Heart right ventricle (tissue), 16 donors: ENCODE data around the gene RNF43. TPM values are rescaled to one million over a fixed set of nuclear protein-coding genes. Genes with fewer than 3 reads are reported as not detected.

Source experiments
- ATAC-seq, 8 donors: fragments of 200-7000 bp; cut with Tn5 transposase; one replicate each; pipeline ENCODE4 v1.9.1; 2020; ENCODE audit warnings: mild to moderate bottlenecking in 8 of 8, moderate library complexity in 8 of 8, moderate number of reproducible peaks in 1 of 8
- DNase-seq, 2 donors: peaks; one replicate each; pipeline ENCODE4 v3.0.0-alpha.2; 2020
- H3K27ac ChIP-seq, 10 donors: fragments of 200-600 bp; sonication (generic) in 2 of 10; one replicate each; pipeline versions ENCODE4 v1.5.0 to v1.8.0; 2020 to 2022; ENCODE audit warnings: mild to moderate bottlenecking in 3 of 10
- H3K27me3 ChIP-seq, 7 donors: fragments of 200-600 bp; one replicate each; pipeline ENCODE4 v1.8.0; 2021 to 2022; ENCODE audit warnings: mild to moderate bottlenecking in 2 of 7
- H3K36me3 ChIP-seq, 9 donors: fragments of 200-600 bp; sonication (generic) in 1 of 9; one replicate each; pipeline versions ENCODE4 v1.5.0 to v1.8.0; 2020 to 2022; ENCODE audit warnings: mild to moderate bottlenecking in 2 of 9
- H3K4me1 ChIP-seq, 9 donors: fragments of 200-600 bp; sonication (generic) in 1 of 9; one replicate each; pipeline versions ENCODE4 v1.5.0 to v1.8.0; 2020 to 2022; ENCODE audit warnings: mild to moderate bottlenecking in 4 of 9
- H3K4me3 ChIP-seq, 10 donors: fragments of 200-600 bp; sonication (generic) in 2 of 10; one replicate each; pipeline versions ENCODE4 v1.5.0 to v1.8.0; 2020 to 2022; ENCODE audit warnings: mild to moderate bottlenecking in 7 of 10, moderate library complexity in 2 of 10
- H3K9me3 ChIP-seq, 11 donors: fragments of 200-600 bp in 10 of 11; sonication (generic) in 2 of 11; one replicate each; pipeline versions ENCODE4 v1.5.0 to v1.8.0; 2013 to 2022; ENCODE audit warnings: mild to moderate bottlenecking in 2 of 11, control low read depth in 1 of 11, moderate library complexity in 1 of 11
- CTCF ChIP-seq, 9 donors: fragments of 200-600 bp; sonication (generic) in 2 of 9; IDR thresholded peaks; one replicate each; pipeline versions ENCODE4 v1.5.0 to v1.8.0; 2021 to 2022; ENCODE audit warnings: antibody characterized with exemption in 9 of 9, mild to moderate bottlenecking in 5 of 9, moderate library complexity in 1 of 9
- WGBS, 2 donors: extraction: QIAGEN DNeasy Blood & Tissue Kit; methylation state at CpG; one replicate each; pipeline ENCODE4 v1.1.7; 2013; ENCODE audit warnings: inconsistent platforms in 1 of 2; 5-methylcytosine and 5-hydroxymethylcytosine counted together
- intact Hi-C, 10 donors: fragments of 100-400 bp; cut with DNase I; formaldehyde crosslinking; loops; one replicate each; pipeline versions ENCODE4 v1.11.1 to v1.14.2; 2022
- polyA plus RNA-seq, 2 donors: library from polyadenylated mRNA; stranded (reverse); fragments of 200-250 nt; gene quantifications; one replicate each; pipeline ENCODE4 v1.2.3, GENCODE V29; 2013
- total RNA-seq, 10 donors: library from RNA; stranded (reverse); fragmentation: NEBNext Ultra II Directional in 3 of 10; extraction: Animal tissue kit (Norgen Biotek cat#: 25700) in 3 of 10; gene quantifications; one replicate each; pipeline versions ENCODE4 v1.2.1 to v1.2.4, GENCODE V29; 2021 to 2023
- donor health status: Arrhythmogenic right ventricular cardiomyopathy.
- donor health status: ischemic (EF 13 %, LVEDD 7.1; RV severe dilation, severe dysfunction).
- donor health status: healthy with polysubstance abuse.
- donor health status: DM: no; HTN: yes; CAD: no.
- donor health status: DM: no; HTN: no; CAD: no.
- donor health status: ischemic (EF 25% LVEDD 6.9; RV normal size, moderate dysfunction).
- donor health status: ischemic (EF 25% LVEDD 5.7; RV mildly dilated, moderate dysfunction).
- donor health status: healthy.
- donor health status: DM: yes; HTN: yes; CAD: no.
- donor health status: Ischemic cardiomyopathy.
- donor health status: ischemic (EF 35%, LVEDD 5.7; RV mildly dilated, moderate dysfunction).
- donor health status: nonischemic (EF 11% LVEDD 7.7; RV severe dilation, severe dysfunction).
- donor health status: DM: yes; HTN: yes; CAD: no.
- donor health status: PGD.
- donor health status: ischemic (EF 29% LVEDD 5.4; RV normal size, mild dysfunction).
- donor health status: nonischemic (EF 23%, LVEDD 6.1; RV moderate dilation, normal function).

Gene RNF43
- total and polyA plus RNA-seq, 12 donors, result 0.86 to 6.1 (median 3.6) TPM

- Histone ChIP-seq H3K27ac (no peak overlapping the region), H3K36me3 (no peaks in the 10 kb centered on the region), H3K4me1 (peaks cover 0 to 14% (median 0%) of the 10 kb centered on the region in 9 donors), H3K27me3 (peaks cover 0 to 52% (median 0%) of the 10 kb centered on the region in 7 donors), H3K9me3 (no peaks in the 10 kb centered on the region), H3K4me3 (no peak overlapping the region)
- ATAC-seq, result no peak
- TF ChIP-seq CTCF (IDR thresholded peaks at IDR 0.05), result no peak
- 79 to 86% methylated on average over 3 of the region's 3 CpGs for WGBS, 2 donors
- DNase-seq, result no peak
- intact Hi-C loops, result no loop called here
Observed at GRCh38 chr17:58386708-58387107, 30.6 kb downstream of the RNF43 start.

GRCh38 chr17:58385359-58385899 lies 31.9 kb downstream of the RNF43 start:
- DNase-seq (no peak), ATAC-seq (no peak)
- Histone ChIP-seq H3K4me1 (peaks cover 0 to 14% (median 0%) of the 10 kb centered on the region in 9 donors), H3K36me3 (no peaks in the 10 kb centered on the region), H3K9me3 (no peaks in the 10 kb centered on the region), H3K27ac (no peak overlapping the region), H3K4me3 (no peak overlapping the region), H3K27me3 (peaks cover 0 to 41% (median 0%) of the 10 kb centered on the region in 7 donors)
- WGBS, 2 donors, result 58 to 62% methylated on average over 4 of the region's 4 CpGs
- TF ChIP-seq CTCF (IDR thresholded peaks at IDR 0.05), result no peak
- intact Hi-C loops, result no loop called here

GRCh38 chr17:58384897-58385296 lies 32.4 kb downstream of the RNF43 start:
- TF ChIP-seq CTCF (IDR thresholded peaks at IDR 0.05), result no peak
- 83 to 84% methylated on average over 3 of the region's 3 CpGs for WGBS, 2 donors
- no peak overlapping the region for H3K4me3 ChIP-seq
- H3K27me3 ChIP-seq, result peaks cover 0 to 41% (median 0%) of the 10 kb centered on the region in 7 donors
- DNase-seq (no peak), ATAC-seq (no peak)
- no peak overlapping the region for H3K27ac ChIP-seq
- intact Hi-C loops, result no loop called here
- no peaks in the 10 kb centered on the region for H3K9me3 ChIP-seq
- H3K4me1 ChIP-seq, result peaks cover 0 to 14% (median 0%) of the 10 kb centered on the region in 9 donors
- no peaks in the 10 kb centered on the region for H3K36me3 ChIP-seq

GRCh38 chr17:58383892-58384462 lies 33.4 kb downstream of the RNF43 start:
- Histone ChIP-seq H3K4me1 (peaks cover 0 to 14% (median 0%) of the 10 kb centered on the region in 9 donors), H3K4me3 (no peak overlapping the region), H3K27me3 (peaks cover 0 to 35% (median 0%) of the 10 kb centered on the region in 7 donors), H3K9me3 (no peaks in the 10 kb centered on the region), H3K27ac (no peak overlapping the region), H3K36me3 (no peaks in the 10 kb centered on the region)
- intact Hi-C loops, result no loop called here
- 64 to 70% methylated on average over 4 of the region's 4 CpGs for WGBS, 2 donors
- no peak for ATAC-seq
- DNase-seq, result no peak
- no peak for TF ChIP-seq CTCF (IDR thresholded peaks at IDR 0.05)
